HepG2 (cell line): ENCODE measurements around the gene SGPL1. TPM values are rescaled to one million over a fixed set of nuclear protein-coding genes. Genes with fewer than 3 reads are reported as not detected.

Experiments
- ATAC-seq: fragments of 200-7000 bp; cut with Tn5 transposase; 3 replicates; pipeline ENCODE4 v1.9.1; 2020; ENCODE audit warnings: mild to moderate bottlenecking, moderate library complexity
- BruUV-seq: library from RNA; stranded (reverse); fragments of 400-500 nt; replicated peaks from 2 replicates; lab custom pipeline; 2021; lab: Mats Ljungman, UMichigan
- CTCF ChIA-PET: fragments of 300-600 bp; formaldehyde crosslinking; extraction: SDS; loops from one replicate; lab custom pipeline; 2021; ENCODE audit warnings: low total read pairs, inconsistent platforms, low intra/inter-chr PET ratio; lab: Yijun Ruan, JAX
- POLR2A ChIA-PET: fragments of 350-600 bp; sonication (Branson Sonifier 250); formaldehyde crosslinking; loops from one replicate; lab custom pipeline; 2020; ENCODE audit warnings: antibody characterized with exemption, inconsistent platforms; lab: Yijun Ruan, JAX
- DNase-seq: peaks from one replicate; pipeline ENCODE4 v3.0.0-alpha.2; 2015; ENCODE audit warnings: low spot score
- FAIRE-seq: peaks from 3 replicates; lab custom pipeline; 2011; peaks lifted over from hg19 to GRCh38; lab: Jason Lieb, UNC
- H2AFZ ChIP-seq: one replicate; pipeline ENCODE4 v1.6.1; 2011; ENCODE audit warnings: low read length, inconsistent platforms
- H3K27ac ChIP-seq: fragments of 300-600 bp; 3 replicates; pipeline ENCODE4 v1.8.0; 2011; ENCODE audit warnings: mixed run types, mild to moderate bottlenecking, mixed read lengths, low read length, inconsistent platforms; ENCODE audit not compliant: insufficient read depth; ENCODE audit errors: extremely low read length
- H3K27me3 ChIP-seq, 2 experiments: fragments of 200-600 bp in 1 of 2; 2 replicates in 1 of 2; 3 replicates in 1 of 2; pipeline versions ENCODE4 v1.6.0 to v1.8.0; 2011; ENCODE audit warnings: low read length in 2 of 2, mild to moderate bottlenecking in 2 of 2, moderate library complexity in 2 of 2, inconsistent platforms in 1 of 2; ENCODE audit not compliant: insufficient read depth in 2 of 2, control insufficient read depth in 1 of 2
- H3K36me3 ChIP-seq, 2 experiments: fragments of 200-600 bp in 1 of 2; replicated peaks in 1 of 2; 2 replicates in 1 of 2; 3 replicates in 1 of 2; pipeline versions ENCODE4 v1.5.1 to v1.8.0; 2011; ENCODE audit warnings: low read length in 2 of 2, inconsistent platforms in 1 of 2; ENCODE audit not compliant: insufficient read depth in 2 of 2, control insufficient read depth in 1 of 2
- H3K4me1 ChIP-seq: 2 replicates; pipeline ENCODE4 v1.5.1; 2012; ENCODE audit warnings: low read length, inconsistent platforms; ENCODE audit not compliant: insufficient read depth
- H3K4me2 ChIP-seq: 2 replicates; pipeline ENCODE4 v1.6.0; 2011; ENCODE audit warnings: low read depth, low read length, inconsistent platforms
- H3K4me3 ChIP-seq, 3 experiments: fragments of 200-600 bp in 1 of 3; sonication (generic), shearing (Covaris generic) in 1 of 3; replicated peaks in 1 of 3; 2 replicates each; pipeline ENCODE4 v1.5.1; 2011 to 2016; ENCODE audit warnings: low read length in 3 of 3, inconsistent platforms in 2 of 3, low read depth in 2 of 3, mild to moderate bottlenecking in 2 of 3, control low read depth in 1 of 3, mixed read lengths in 1 of 3; ENCODE audit not compliant: insufficient read depth in 1 of 3
- H3K79me2 ChIP-seq: one replicate; pipeline ENCODE4 v1.6.1; 2011; ENCODE audit warnings: low read length, inconsistent platforms; ENCODE audit not compliant: insufficient read depth
- H3K9ac ChIP-seq: 2 replicates; pipeline ENCODE4 v1.6.0; 2011; ENCODE audit warnings: mild to moderate bottlenecking, low read depth, low read length, inconsistent platforms; ENCODE audit not compliant: insufficient read depth
- H3K9me3 ChIP-seq: 2 replicates; pipeline ENCODE4 v1.5.1; 2012; ENCODE audit warnings: mild to moderate bottlenecking, low read length
- H4K20me1 ChIP-seq: 2 replicates; pipeline ENCODE4 v1.6.0; 2011; ENCODE audit warnings: inconsistent platforms, mild to moderate bottlenecking, low read length, moderate library complexity; ENCODE audit not compliant: insufficient read depth
- CAMTA2 ChIP-seq: sonication (generic); formaldehyde crosslinking; IDR thresholded peaks from 2 replicates; pipeline ENCODE4 v1.4.0; 2020; ENCODE audit warnings: mild to moderate bottlenecking, missing genetic modification reagents, borderline replicate concordance
- EEA1 ChIP-seq: sonication (generic); formaldehyde crosslinking; IDR thresholded peaks from 2 replicates; pipeline ENCODE4 v1.5.1; 2020; ENCODE audit warnings: mild to moderate bottlenecking, missing genetic modification reagents, borderline replicate concordance
- GZF1 ChIP-seq: sonication (generic); formaldehyde crosslinking; IDR thresholded peaks from 2 replicates; pipeline ENCODE4 v1.5.1; 2020; ENCODE audit warnings: mild to moderate bottlenecking, missing genetic modification reagents
- KDM4B ChIP-seq: sonication (generic); formaldehyde crosslinking; IDR thresholded peaks from 2 replicates; pipeline ENCODE4 v1.4.0; 2020; ENCODE audit warnings: missing genetic modification reagents
- KDM5B ChIP-seq: sonication (generic); formaldehyde crosslinking; IDR thresholded peaks from 2 replicates; pipeline ENCODE4 v1.4.0; 2020; ENCODE audit warnings: missing genetic modification reagents, mild to moderate bottlenecking, borderline replicate concordance
- LCORL ChIP-seq, 2 experiments: fragments of 450-650 bp in 1 of 2; sonication (generic) in 1 of 2; formaldehyde crosslinking in 1 of 2; IDR thresholded peaks; 2 replicates each; pipeline versions ENCODE4 v1.5.0 to v1.6.1; 2017 to 2020; ENCODE audit warnings: antibody characterized with exemption in 1 of 2, missing genetic modification reagents in 1 of 2
- MAF1 ChIP-seq: sonication (generic); formaldehyde crosslinking; IDR thresholded peaks from 2 replicates; pipeline ENCODE4 v1.5.0; 2020; ENCODE audit warnings: missing genetic modification reagents, borderline replicate concordance
- NCOA2 ChIP-seq: sonication (generic); formaldehyde crosslinking; IDR thresholded peaks from 2 replicates; pipeline ENCODE4 v1.8.0; 2022; ENCODE audit warnings: inconsistent platforms
- NR3C1 ChIP-seq: sonication (generic); formaldehyde crosslinking; IDR thresholded peaks from 2 replicates; pipeline ENCODE4 v1.4.0; 2020; ENCODE audit warnings: missing genetic modification reagents
- PHF5A ChIP-seq: IDR thresholded peaks from one replicate; pipeline ENCODE4 v1.6.1; 2018; ENCODE audit warnings: low read depth, missing genetic modification reagents; ENCODE audit not compliant: unreplicated experiment
- TBL1XR1 ChIP-seq: fragments of 150-350 bp; IDR thresholded peaks from 2 replicates; pipeline ENCODE4 v1.6.1; 2014; ENCODE audit warnings: borderline replicate concordance, low read length; ENCODE audit not compliant: partially characterized antibody
- ZNF292 ChIP-seq: sonication (generic); formaldehyde crosslinking; IDR thresholded peaks from 2 replicates; pipeline ENCODE4 v1.8.1; 2022; ENCODE audit warnings: mild to moderate bottlenecking, low read depth, missing genetic modification reagents, borderline replicate concordance
- ZNF605 ChIP-seq: sonication (generic); formaldehyde crosslinking; IDR thresholded peaks from 2 replicates; pipeline ENCODE4 v1.8.0; 2022; ENCODE audit warnings: mild to moderate bottlenecking, missing genetic modification reagents
- ZNF724P ChIP-seq: sonication (generic); formaldehyde crosslinking; IDR thresholded peaks from 2 replicates; pipeline ENCODE4 v1.8.0; 2022; ENCODE audit warnings: missing genetic modification reagents, borderline replicate concordance
- WGBS: methylation state at CpG from one replicate; pipeline ENCODE4 v1.1.6; 2017; ENCODE audit warnings: low lambda C conversion rate; 5-methylcytosine and 5-hydroxymethylcytosine counted together
- in situ Hi-C: cut with HindIII; loops from 2 replicates; pipeline ENCODE4 v1.10.0; 2017; ENCODE audit warnings: low pct_unique_long_range_greater_than_20kb; ENCODE audit not compliant: extremely low pct_ligation_motif_present
- intact Hi-C: fragments of 100-400 bp; cut with micrococcal nuclease; formaldehyde crosslinking; loops from one replicate; pipeline ENCODE4 v1.10.0; 2022; ENCODE audit not compliant: unreplicated experiment
- polyA plus RNA-seq, 8 experiments: library from polyadenylated mRNA; depleted of rRNA in 3 of 8; stranded (reverse) in 7 of 8; unstranded in 1 of 8; fragments of >200 nt; fragmentation: Illumina TruSeq in 4 of 8; extraction: Trizol in 4 of 8; gene quantifications; 2 replicates each; pipeline versions ENCODE4 v1.2.1 to v1.2.3, GENCODE V29; 2011 to 2016; ENCODE audit warnings: low read depth in 4 of 8, missing spikeins in 1 of 8, mixed read lengths in 1 of 8; ENCODE audit not compliant: insufficient read depth in 1 of 8
- total RNA-seq, 5 experiments: library from RNA; depleted of rRNA; stranded (reverse); fragments of >200 nt; fragmentation: Illumina TruSeq; extraction: Trizol; gene quantifications; 2 replicates each; pipeline ENCODE4 v1.2.3, GENCODE V29; 2016; ENCODE audit warnings: low read depth in 1 of 5
- TF ChIP-seq, protein P1 (sequence below): sonication (generic); formaldehyde crosslinking; IDR thresholded peaks from 2 replicates; pipeline ENCODE4 v1.4.0; 2020; ENCODE audit warnings: missing genetic modification reagents, borderline replicate concordance
- TF ChIP-seq, protein P2 (sequence below): sonication (generic); formaldehyde crosslinking; IDR thresholded peaks from 2 replicates; pipeline ENCODE4 v1.8.1; 2023; ENCODE audit warnings: mild to moderate bottlenecking, missing genetic modification reagents
- TF ChIP-seq, protein P3 (sequence below): sonication (generic); formaldehyde crosslinking; IDR thresholded peaks from 2 replicates; pipeline ENCODE4 v1.5.1; 2020; ENCODE audit warnings: mild to moderate bottlenecking, missing genetic modification reagents, moderate library complexity

Gene SGPL1
- total and polyA plus RNA-seq, 2 of the 13 experiments (the other 11 are each of a cell fraction or from before 2014, with no cell fraction given) = 17.6 to 25.0 TPM

DNA sequence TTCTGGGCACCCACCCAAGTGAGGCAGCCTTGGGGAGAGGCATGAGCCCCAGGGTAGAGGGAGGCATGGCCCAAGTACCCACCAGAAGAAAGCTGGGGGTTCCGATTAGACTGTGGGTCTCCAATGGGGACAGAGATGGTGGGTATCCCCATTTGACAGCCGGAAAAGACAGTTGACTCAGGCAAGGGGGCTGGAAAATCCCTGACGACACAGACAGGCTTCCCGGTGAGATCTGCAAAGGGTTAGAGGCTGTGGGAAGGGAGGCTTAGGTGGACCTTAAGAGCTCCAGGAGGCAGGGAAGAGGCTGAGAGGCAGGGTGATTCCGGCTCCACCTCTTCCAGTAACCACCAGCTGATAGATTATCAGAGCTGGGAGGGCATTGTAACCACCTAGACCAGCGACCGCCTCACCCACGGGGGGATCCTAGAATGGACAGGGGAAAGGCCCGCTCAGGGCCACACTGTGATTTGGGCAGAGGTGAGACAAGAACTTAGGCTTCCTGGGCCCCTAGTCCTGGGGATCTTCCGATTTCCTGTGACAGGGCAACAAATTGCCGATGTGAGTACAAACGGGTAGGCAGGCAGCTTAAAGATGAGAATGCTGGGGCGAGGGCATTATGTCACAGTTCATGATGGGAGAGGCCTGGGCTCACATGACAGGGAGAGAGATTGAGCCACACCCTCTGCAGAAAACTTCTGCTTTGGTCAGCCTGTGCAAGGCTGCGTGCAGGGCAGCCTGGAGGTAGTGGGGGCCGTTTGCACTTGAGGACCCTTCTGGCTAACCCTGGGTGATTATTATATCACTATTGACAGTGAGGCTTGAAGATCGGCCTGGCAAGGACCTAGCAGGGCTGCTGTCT, 36.0 kb upstream of the SGPL1 start:
- no peak overlapping the region for H3K9ac ChIP-seq
- H3K79me2 ChIP-seq = no peaks in the 10 kb centered on the region
- FAIRE-seq (no peak), DNase-seq (no peak), ATAC-seq (no peak)
- 40% methylated on average over 13 of the region's 16 CpGs for WGBS
- intact Hi-C loops (no loop called here), in situ Hi-C loops (no loop called here)
- H3K27me3 ChIP-seq = peaks cover 9 to 55% of the 10 kb centered on the region in 2 experiments; a peak in 3 of 5 replicates
- ChIA-PET CTCF (no interaction called here), POLR2A (no interaction called here)
- BruUV-seq = no TSS peak
- no peak overlapping the region for H3K4me3 ChIP-seq
- H3K27ac ChIP-seq = no peak overlapping the region
- no peaks in the 10 kb centered on the region; the same call in 1 of the 2 replicates for H3K4me1 ChIP-seq
- no peaks in the 10 kb centered on the region for H3K36me3 ChIP-seq
- H4K20me1 ChIP-seq = no peaks in the 10 kb centered on the region
- no peak overlapping the region for H3K4me2 ChIP-seq
- H2AFZ ChIP-seq = no peak overlapping the region
- H3K9me3 ChIP-seq = no peaks in the 10 kb centered on the region
- TF ChIP-seq PHF5A (CRISPR knock-in tag) = no peak
- TF ChIP-seq, protein P1, sequence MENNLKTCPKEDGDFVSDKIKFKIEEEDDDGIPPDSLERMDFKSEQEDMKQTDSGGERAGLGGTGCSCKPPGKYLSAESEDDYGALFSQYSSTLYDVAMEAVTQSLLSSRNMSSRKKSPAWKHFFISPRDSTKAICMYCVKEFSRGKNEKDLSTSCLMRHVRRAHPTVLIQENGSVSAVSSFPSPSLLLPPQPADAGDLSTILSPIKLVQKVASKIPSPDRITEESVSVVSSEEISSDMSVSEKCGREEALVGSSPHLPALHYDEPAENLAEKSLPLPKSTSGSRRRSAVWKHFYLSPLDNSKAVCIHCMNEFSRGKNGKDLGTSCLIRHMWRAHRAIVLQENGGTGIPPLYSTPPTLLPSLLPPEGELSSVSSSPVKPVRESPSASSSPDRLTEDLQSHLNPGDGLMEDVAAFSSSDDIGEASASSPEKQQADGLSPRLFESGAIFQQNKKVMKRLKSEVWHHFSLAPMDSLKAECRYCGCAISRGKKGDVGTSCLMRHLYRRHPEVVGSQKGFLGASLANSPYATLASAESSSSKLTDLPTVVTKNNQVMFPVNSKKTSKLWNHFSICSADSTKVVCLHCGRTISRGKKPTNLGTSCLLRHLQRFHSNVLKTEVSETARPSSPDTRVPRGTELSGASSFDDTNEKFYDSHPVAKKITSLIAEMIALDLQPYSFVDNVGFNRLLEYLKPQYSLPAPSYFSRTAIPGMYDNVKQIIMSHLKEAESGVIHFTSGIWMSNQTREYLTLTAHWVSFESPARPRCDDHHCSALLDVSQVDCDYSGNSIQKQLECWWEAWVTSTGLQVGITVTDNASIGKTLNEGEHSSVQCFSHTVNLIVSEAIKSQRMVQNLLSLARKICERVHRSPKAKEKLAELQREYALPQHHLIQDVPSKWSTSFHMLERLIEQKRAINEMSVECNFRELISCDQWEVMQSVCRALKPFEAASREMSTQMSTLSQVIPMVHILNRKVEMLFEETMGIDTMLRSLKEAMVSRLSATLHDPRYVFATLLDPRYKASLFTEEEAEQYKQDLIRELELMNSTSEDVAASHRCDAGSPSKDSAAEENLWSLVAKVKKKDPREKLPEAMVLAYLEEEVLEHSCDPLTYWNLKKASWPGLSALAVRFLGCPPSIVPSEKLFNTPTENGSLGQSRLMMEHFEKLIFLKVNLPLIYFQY (CRISPR knock-in tag) = no peak
- TF ChIP-seq TBL1XR1 = no peak
- no peak for TF ChIP-seq NR3C1 (CRISPR knock-in tag)
- TF ChIP-seq MAF1 (CRISPR knock-in tag) = no peak
- TF ChIP-seq, protein P2, sequence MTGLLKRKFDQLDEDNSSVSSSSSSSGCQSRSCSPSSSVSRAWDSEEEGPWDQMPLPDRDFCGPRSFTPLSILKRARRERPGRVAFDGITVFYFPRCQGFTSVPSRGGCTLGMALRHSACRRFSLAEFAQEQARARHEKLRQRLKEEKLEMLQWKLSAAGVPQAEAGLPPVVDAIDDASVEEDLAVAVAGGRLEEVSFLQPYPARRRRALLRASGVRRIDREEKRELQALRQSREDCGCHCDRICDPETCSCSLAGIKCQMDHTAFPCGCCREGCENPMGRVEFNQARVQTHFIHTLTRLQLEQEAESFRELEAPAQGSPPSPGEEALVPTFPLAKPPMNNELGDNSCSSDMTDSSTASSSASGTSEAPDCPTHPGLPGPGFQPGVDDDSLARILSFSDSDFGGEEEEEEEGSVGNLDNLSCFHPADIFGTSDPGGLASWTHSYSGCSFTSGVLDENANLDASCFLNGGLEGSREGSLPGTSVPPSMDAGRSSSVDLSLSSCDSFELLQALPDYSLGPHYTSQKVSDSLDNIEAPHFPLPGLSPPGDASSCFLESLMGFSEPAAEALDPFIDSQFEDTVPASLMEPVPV (CRISPR knock-in tag) = no peak
- TF ChIP-seq EEA1 (CRISPR knock-in tag) = no peak
- TF ChIP-seq NCOA2 = no peak
- TF ChIP-seq LCORL (IDR thresholded peaks at IDR 0.05) = no peak
- no peak for TF ChIP-seq LCORL (CRISPR knock-in tag; IDR thresholded peaks at IDR 0.05)
- TF ChIP-seq KDM4B (CRISPR knock-in tag) = no peak
- TF ChIP-seq GZF1 (CRISPR knock-in tag) = no peak
- no peak for TF ChIP-seq ZNF605
- TF ChIP-seq CAMTA2 (CRISPR knock-in tag) = no peak
- TF ChIP-seq, protein P3, sequence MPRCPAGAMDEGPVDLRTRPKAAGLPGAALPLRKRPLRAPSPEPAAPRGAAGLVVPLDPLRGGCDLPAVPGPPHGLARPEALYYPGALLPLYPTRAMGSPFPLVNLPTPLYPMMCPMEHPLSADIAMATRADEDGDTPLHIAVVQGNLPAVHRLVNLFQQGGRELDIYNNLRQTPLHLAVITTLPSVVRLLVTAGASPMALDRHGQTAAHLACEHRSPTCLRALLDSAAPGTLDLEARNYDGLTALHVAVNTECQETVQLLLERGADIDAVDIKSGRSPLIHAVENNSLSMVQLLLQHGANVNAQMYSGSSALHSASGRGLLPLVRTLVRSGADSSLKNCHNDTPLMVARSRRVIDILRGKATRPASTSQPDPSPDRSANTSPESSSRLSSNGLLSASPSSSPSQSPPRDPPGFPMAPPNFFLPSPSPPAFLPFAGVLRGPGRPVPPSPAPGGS = no peak
- TF ChIP-seq KDM5B (CRISPR knock-in tag) = no peak
- no peak for TF ChIP-seq ZNF292 (CRISPR knock-in tag)
- no peak for TF ChIP-seq ZNF724P (CRISPR knock-in tag)
